SK-N-SH (cell line): ENCODE measurements around the gene ANKRD65. TPM values are rescaled to one million over a fixed set of nuclear protein-coding genes. Genes with fewer than 3 reads are reported as not detected.

ENCODE experiments used
- CTCF ChIA-PET: fragments of 300-600, 350-600 bp; formaldehyde crosslinking; extraction: SDS; loops from one replicate; lab custom pipeline; 2021; lab: Yijun Ruan, JAX
- POLR2A ChIA-PET: fragments of 350-600 bp; sonication (Branson Sonifier 250); formaldehyde crosslinking; extraction: SDS; loops from one replicate; lab custom pipeline; 2020; ENCODE audit warnings: antibody characterized with exemption, inconsistent platforms; lab: Yijun Ruan, JAX
- DNase-seq: peaks from one replicate; pipeline ENCODE4 v3.0.0; 2012
- H2AFZ ChIP-seq: fragments of 200-600 bp; sonication (generic); 2 replicates; pipeline ENCODE4 v1.8.1; 2016; ENCODE audit warnings: antibody characterized with exemption, mild to moderate bottlenecking, low read depth
- H3F3A ChIP-seq: fragments of 200-600 bp; sonication (generic); replicated peaks from 2 replicates; pipeline ENCODE3; 2016; ENCODE audit warnings: antibody characterized with exemption, mild to moderate bottlenecking; ENCODE audit not compliant: insufficient read depth
- H3K27ac ChIP-seq, 2 experiments: fragments of 200-500 bp in 1 of 2; fragments of 200-600 bp in 1 of 2; sonication (Bioruptor generic) in 1 of 2; sonication (generic), shearing (Covaris generic) in 1 of 2; 2 replicates each; pipeline versions ENCODE4 v1.5.1 to v1.6.1; 2014 to 2016; ENCODE audit warnings: low read depth in 2 of 2, inconsistent platforms in 1 of 2, low read length in 1 of 2, mild to moderate bottlenecking in 1 of 2, mixed read lengths in 1 of 2
- H3K27me3 ChIP-seq: fragments of 200-600 bp; sonication (generic), shearing (Covaris generic); 2 replicates; pipeline ENCODE4 v1.6.1; 2016; ENCODE audit warnings: mixed run types; ENCODE audit not compliant: insufficient read depth
- H3K36me3 ChIP-seq, 2 experiments: fragments of 200-500 bp in 1 of 2; fragments of 200-600 bp in 1 of 2; sonication (Bioruptor generic) in 1 of 2; sonication (generic) in 1 of 2; replicated peaks in 1 of 2; 2 replicates each; pipeline versions ENCODE3 to v1.5.1; 2014 to 2016; ENCODE audit warnings: low read length in 1 of 2, mild to moderate bottlenecking in 1 of 2; ENCODE audit not compliant: insufficient read depth in 2 of 2, control insufficient read depth in 1 of 2
- H3K4me1 ChIP-seq, 2 experiments: fragments of 200-500 bp in 1 of 2; fragments of 200-600 bp in 1 of 2; sonication (Bioruptor generic) in 1 of 2; sonication (generic), shearing (Covaris generic) in 1 of 2; 2 replicates each; pipeline versions ENCODE4 v1.5.1 to v1.6.1; 2014 to 2016; ENCODE audit warnings: low read depth in 1 of 2, low read length in 1 of 2, mixed run types in 1 of 2; ENCODE audit not compliant: insufficient read depth in 2 of 2, control insufficient read depth in 1 of 2
- H3K4me2 ChIP-seq: fragments of 200-600 bp; sonication (generic), shearing (Covaris generic); 2 replicates; pipeline ENCODE4 v1.6.1; 2017; ENCODE audit warnings: mixed run types
- H3K4me3 ChIP-seq, 2 experiments: fragments of 200-500 bp in 1 of 2; fragments of 200-600 bp in 1 of 2; sonication (Bioruptor generic) in 1 of 2; sonication (generic), shearing (Covaris generic) in 1 of 2; 2 replicates each; pipeline versions ENCODE4 v1.5.1 to v1.8.1; 2014 to 2016; ENCODE audit warnings: low read depth in 2 of 2, inconsistent platforms in 1 of 2, low read length in 1 of 2, mild to moderate bottlenecking in 1 of 2, mixed read lengths in 1 of 2, moderate library complexity in 1 of 2
- H3K79me2 ChIP-seq: fragments of 200-600 bp; sonication (generic); 2 replicates; pipeline ENCODE4 v1.8.1; 2017; ENCODE audit warnings: mild to moderate bottlenecking; ENCODE audit not compliant: insufficient read depth
- H3K9ac ChIP-seq: fragments of 200-600 bp; sonication (generic); 2 replicates; pipeline ENCODE4 v1.6.1; 2017; ENCODE audit warnings: mixed run types
- H3K9me2 ChIP-seq: fragments of 200-600 bp; sonication (generic); 2 replicates; pipeline ENCODE4 v1.6.1; 2017; ENCODE audit warnings: mixed run types
- H3K9me3 ChIP-seq: fragments of 200-600 bp; sonication (generic); 2 replicates; pipeline ENCODE4 v1.6.1; 2017; ENCODE audit warnings: mixed run types, mild to moderate bottlenecking, moderate library complexity
- H4K20me1 ChIP-seq: fragments of 200-600 bp; sonication (generic); 2 replicates; pipeline ENCODE4 v1.6.1; 2017; ENCODE audit warnings: mild to moderate bottlenecking, mixed run types; ENCODE audit not compliant: insufficient read depth
- ELF1 ChIP-seq: IDR thresholded peaks from 2 replicates; pipeline ENCODE4 v1.4.0; 2012
- EP300 ChIP-seq, 2 experiments: IDR thresholded peaks; 2 replicates each; pipeline versions ENCODE4 v1.4.0 to v1.6.1; 2012; ENCODE audit warnings: borderline replicate concordance in 1 of 2, low read depth in 1 of 2, low read length in 1 of 2
- EZH2phosphoT487 ChIP-seq: fragments of 200-600 bp; sonication (generic); IDR thresholded peaks from 2 replicates; pipeline ENCODE4 v1.6.1; 2017; ENCODE audit warnings: low read depth, mixed run types, mild to moderate bottlenecking, antibody characterized with exemption, moderate library complexity, borderline replicate concordance
- FOSL2 ChIP-seq: IDR thresholded peaks from 2 replicates; pipeline ENCODE4 v1.4.0; 2012; ENCODE audit warnings: low read depth, mild to moderate bottlenecking, moderate library complexity, borderline replicate concordance
- GABPA ChIP-seq: IDR thresholded peaks from 2 replicates; pipeline ENCODE4 v1.4.0; 2012; ENCODE audit warnings: low read depth, mild to moderate bottlenecking
- GATA2 ChIP-seq: sonication (generic); formaldehyde crosslinking; IDR thresholded peaks from 2 replicates; pipeline ENCODE4 v1.5.0; 2020; ENCODE audit warnings: mild to moderate bottlenecking, missing genetic modification reagents
- IRF3 ChIP-seq: fragments of 150-350 bp; IDR thresholded peaks from 2 replicates; pipeline ENCODE4 v1.6.1; 2016; ENCODE audit warnings: mild to moderate bottlenecking, low read depth, low read length
- MEF2A ChIP-seq: IDR thresholded peaks from 2 replicates; pipeline ENCODE4 v1.4.0; 2012; ENCODE audit warnings: low read depth, borderline replicate concordance
- MXI1 ChIP-seq: IDR thresholded peaks from 2 replicates; pipeline ENCODE4 v1.6.1; 2012; ENCODE audit warnings: mild to moderate bottlenecking, low read depth, low read length, improper control_type of control experiment
- POLR2AphosphoS5 ChIP-seq: IDR thresholded peaks from 2 replicates; pipeline ENCODE4 v1.6.1; 2012; ENCODE audit warnings: low read depth, low read length
- RAD21 ChIP-seq: IDR thresholded peaks from 2 replicates; pipeline ENCODE4 v1.6.1; 2012; ENCODE audit warnings: mild to moderate bottlenecking, low read length
- RFX5 ChIP-seq: IDR thresholded peaks from 2 replicates; pipeline ENCODE4 v1.6.1; 2012; ENCODE audit warnings: mild to moderate bottlenecking, improper control_type of control experiment, low read length
- RXRA ChIP-seq: IDR thresholded peaks from 2 replicates; pipeline ENCODE4 v1.4.0; 2012; ENCODE audit warnings: low read depth, mild to moderate bottlenecking, borderline replicate concordance
- SIN3A ChIP-seq: IDR thresholded peaks from 2 replicates; pipeline ENCODE4 v1.6.1; 2012; ENCODE audit warnings: low read depth, mild to moderate bottlenecking, low read length, moderate library complexity, borderline replicate concordance
- SMC3 ChIP-seq: IDR thresholded peaks from 2 replicates; pipeline ENCODE4 v1.6.1; 2012; ENCODE audit warnings: low read depth, low read length, improper control_type of control experiment
- TAF1 ChIP-seq: IDR thresholded peaks from 2 replicates; pipeline ENCODE4 v1.6.1; 2012; ENCODE audit warnings: low read depth, mild to moderate bottlenecking, low read length, moderate library complexity, borderline replicate concordance
- TEAD4 ChIP-seq: IDR thresholded peaks from 2 replicates; pipeline ENCODE4 v1.4.0; 2012; ENCODE audit warnings: mild to moderate bottlenecking, borderline replicate concordance; ENCODE audit not compliant: insufficient read depth
- USF2 ChIP-seq: fragments of 150-350 bp; IDR thresholded peaks from 2 replicates; pipeline ENCODE4 v1.6.1; 2017; ENCODE audit warnings: antibody characterized with exemption, low read length, low read depth, borderline replicate concordance
- YY1 ChIP-seq: IDR thresholded peaks from 2 replicates; pipeline ENCODE4 v1.4.0; 2012; ENCODE audit warnings: low read depth, mild to moderate bottlenecking
- ZBTB33 ChIP-seq: IDR thresholded peaks from 2 replicates; pipeline ENCODE4 v1.4.0; 2012; ENCODE audit warnings: low read depth, borderline replicate concordance
- WGBS: methylation state at CpG from one replicate; pipeline ENCODE4 v1.1.6; 2017; ENCODE audit warnings: low lambda C conversion rate; 5-methylcytosine and 5-hydroxymethylcytosine counted together
- polyA plus RNA-seq, 3 experiments: library from polyadenylated mRNA; depleted of rRNA; stranded (reverse); fragments of >200 nt; gene quantifications; 2 replicates each; pipeline ENCODE4 v1.2.3, GENCODE V29; 2012

ANKRD65 gene
- polyA plus RNA-seq, 1 of the 3 experiments (the other 2 are of a cell fraction): 0.07 TPM

GRCh38 chr1:1373051-1373814 lies 47.8 kb downstream of the ANKRD65 start:
- H3F3A ChIP-seq: peaks cover 13% of the 10 kb centered on the region
- H3K36me3 ChIP-seq: peaks cover 0 to 8% of the 10 kb centered on the region in 2 experiments
- no peak for TF ChIP-seq GATA2 (CRISPR knock-in tag)
- TF ChIP-seq RFX5: no peak
- no peak for TF ChIP-seq MEF2A
- no peak for TF ChIP-seq POLR2AphosphoS5
- TF ChIP-seq MXI1: no peak
- TF ChIP-seq USF2: no peak
- TF ChIP-seq YY1: no peak
- TF ChIP-seq EP300 (IDR thresholded peaks at IDR 0.05; ENCODE audit: borderline replicate concordance in 1 of 2, low read depth in 1 of 2, low read length in 1 of 2): no peak
- no peak for TF ChIP-seq ZBTB33
- no peak for TF ChIP-seq TAF1
- no peak for TF ChIP-seq IRF3
- no peak for TF ChIP-seq SMC3
- TF ChIP-seq FOSL2: no peak
- no peak for TF ChIP-seq EZH2phosphoT487
- no peak for TF ChIP-seq ELF1
- no peak for TF ChIP-seq GABPA
- no peak for TF ChIP-seq RXRA
- TF ChIP-seq RAD21: no peak
- no peak for TF ChIP-seq SIN3A
- TF ChIP-seq TEAD4: no peak
- TF ChIP-seq, all 33 proteins: peak for 0
- peak overlapping the region in 1 of 2 experiments; percentile 96; a peak in 3 of 4 replicates for H3K4me3 ChIP-seq
- ChIA-PET POLR2A (no interaction called here), CTCF (interaction anchor here (1.0 to 5.9 kb wide), 14 partner anchors 10 to 130 kb away, joined by 3 to 48 read pairs (median 7); partner anchors contain the start of genes DVL1 and MXRA8)
- peak overlapping the region; percentile 86; the same call in 1 of the 2 replicates for H3K4me2 ChIP-seq
- no peaks in the 10 kb centered on the region for H4K20me1 ChIP-seq
- no peaks in the 10 kb centered on the region for H3K9me2 ChIP-seq
- no peak for DNase-seq
- no peaks in the 10 kb centered on the region for H3K9me3 ChIP-seq
- H3K27ac ChIP-seq: no peak overlapping the region
- peaks cover 0 to 29% of the 10 kb centered on the region in 2 experiments; a peak in 1 of 4 replicates for H3K4me1 ChIP-seq
- H3K27me3 ChIP-seq: no peaks in the 10 kb centered on the region
- H2AFZ ChIP-seq: no peak overlapping the region
- H3K79me2 ChIP-seq: peaks cover 36% of the 10 kb centered on the region
- WGBS: 47% methylated on average over 8 of the region's 26 CpGs
- no peak overlapping the region for H3K9ac ChIP-seq
